ENCODE data around the gene SDK2. TPM values are rescaled to one million over a fixed set of nuclear protein-coding genes. Genes with fewer than 3 reads are reported as not detected.

The SDK2 gene
- polyA plus RNA-seq, 1 of the 3 experiments (the other 2 are of a cell fraction), result 0.02 TPM

GRCh38 chr17:73286863-73287296, 357.4 kb downstream of the SDK2 start:
- 80% methylated on average over 8 of the region's 8 CpGs for WGBS (ENCODE audit: low lambda C conversion rate)
- H3K9me2 ChIP-seq, result no peaks in the 10 kb centered on the region
- peaks cover 8% of the 10 kb centered on the region for H3F3A ChIP-seq (replicated peaks; ENCODE audit: insufficient read depth)
- POLR2A ChIA-PET, result no interaction called here
- no peak overlapping the region for H3K4me2 ChIP-seq
- H3K36me3 ChIP-seq (replicated peaks in 1 of 2; ENCODE audit: control insufficient read depth in 1 of 2, insufficient read depth in 2 of 2, low read length in 1 of 2), result peaks cover 5 to 22% of the 10 kb centered on the region in 2 experiments
- peaks cover 81% of the 10 kb centered on the region for H3K79me2 ChIP-seq (ENCODE audit: insufficient read depth)
- no peak overlapping the region for H2AFZ ChIP-seq (ENCODE audit: low read depth)
- H3K27ac ChIP-seq (ENCODE audit: low read depth in 2 of 2, low read length in 1 of 2), result no peak overlapping the region
- peaks cover 12 to 64% of the 10 kb centered on the region in 2 experiments for H3K4me1 ChIP-seq (ENCODE audit: control insufficient read depth in 1 of 2, insufficient read depth in 2 of 2, low read depth in 1 of 2, low read length in 1 of 2)
- no peak for DNase-seq
- H3K9me3 ChIP-seq, result no peaks in the 10 kb centered on the region
- no peaks in the 10 kb centered on the region for H3K27me3 ChIP-seq (ENCODE audit: insufficient read depth)
- H3K9ac ChIP-seq, result no peak overlapping the region
- TF ChIP-seq GABPA (IDR thresholded peaks at IDR 0.05; ENCODE audit: low read depth) (no peak), GATA2 (CRISPR knock-in tag; IDR thresholded peaks at IDR 0.05) (no peak), EZH2phosphoT487 (IDR thresholded peaks at IDR 0.05; ENCODE audit: borderline replicate concordance, low read depth) (no peak), NRF1 (IDR thresholded peaks at IDR 0.05; ENCODE audit: low read depth, low read length) (no peak), RAD21 (IDR thresholded peaks at IDR 0.05; ENCODE audit: low read length) (no peak), TAF1 (IDR thresholded peaks at IDR 0.05; ENCODE audit: borderline replicate concordance, low read depth, low read length) (no peak), EP300 (IDR thresholded peaks at IDR 0.05; ENCODE audit: borderline replicate concordance in 1 of 2, low read depth in 1 of 2, low read length in 1 of 2) (no peak), MXI1 (IDR thresholded peaks at IDR 0.05; ENCODE audit: low read depth, low read length) (no peak), SMC3 (IDR thresholded peaks at IDR 0.05; ENCODE audit: low read depth, low read length) (no peak), PBX3 (IDR thresholded peaks at IDR 0.05) (no peak), FOXJ3 (CRISPR knock-in tag; IDR thresholded peaks at IDR 0.05) (no peak), CHD2 (IDR thresholded peaks at IDR 0.05; ENCODE audit: low read length, partially characterized antibody) (no peak), MEF2A (IDR thresholded peaks at IDR 0.05; ENCODE audit: borderline replicate concordance, low read depth) (no peak)
- TF ChIP-seq, protein P1, sequence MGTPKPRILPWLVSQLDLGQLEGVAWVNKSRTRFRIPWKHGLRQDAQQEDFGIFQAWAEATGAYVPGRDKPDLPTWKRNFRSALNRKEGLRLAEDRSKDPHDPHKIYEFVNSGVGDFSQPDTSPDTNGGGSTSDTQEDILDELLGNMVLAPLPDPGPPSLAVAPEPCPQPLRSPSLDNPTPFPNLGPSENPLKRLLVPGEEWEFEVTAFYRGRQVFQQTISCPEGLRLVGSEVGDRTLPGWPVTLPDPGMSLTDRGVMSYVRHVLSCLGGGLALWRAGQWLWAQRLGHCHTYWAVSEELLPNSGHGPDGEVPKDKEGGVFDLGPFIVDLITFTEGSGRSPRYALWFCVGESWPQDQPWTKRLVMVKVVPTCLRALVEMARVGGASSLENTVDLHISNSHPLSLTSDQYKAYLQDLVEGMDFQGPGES (IDR thresholded peaks at IDR 0.05; ENCODE audit: low read depth, low read length), result no peak
- TF ChIP-seq, protein P2, sequence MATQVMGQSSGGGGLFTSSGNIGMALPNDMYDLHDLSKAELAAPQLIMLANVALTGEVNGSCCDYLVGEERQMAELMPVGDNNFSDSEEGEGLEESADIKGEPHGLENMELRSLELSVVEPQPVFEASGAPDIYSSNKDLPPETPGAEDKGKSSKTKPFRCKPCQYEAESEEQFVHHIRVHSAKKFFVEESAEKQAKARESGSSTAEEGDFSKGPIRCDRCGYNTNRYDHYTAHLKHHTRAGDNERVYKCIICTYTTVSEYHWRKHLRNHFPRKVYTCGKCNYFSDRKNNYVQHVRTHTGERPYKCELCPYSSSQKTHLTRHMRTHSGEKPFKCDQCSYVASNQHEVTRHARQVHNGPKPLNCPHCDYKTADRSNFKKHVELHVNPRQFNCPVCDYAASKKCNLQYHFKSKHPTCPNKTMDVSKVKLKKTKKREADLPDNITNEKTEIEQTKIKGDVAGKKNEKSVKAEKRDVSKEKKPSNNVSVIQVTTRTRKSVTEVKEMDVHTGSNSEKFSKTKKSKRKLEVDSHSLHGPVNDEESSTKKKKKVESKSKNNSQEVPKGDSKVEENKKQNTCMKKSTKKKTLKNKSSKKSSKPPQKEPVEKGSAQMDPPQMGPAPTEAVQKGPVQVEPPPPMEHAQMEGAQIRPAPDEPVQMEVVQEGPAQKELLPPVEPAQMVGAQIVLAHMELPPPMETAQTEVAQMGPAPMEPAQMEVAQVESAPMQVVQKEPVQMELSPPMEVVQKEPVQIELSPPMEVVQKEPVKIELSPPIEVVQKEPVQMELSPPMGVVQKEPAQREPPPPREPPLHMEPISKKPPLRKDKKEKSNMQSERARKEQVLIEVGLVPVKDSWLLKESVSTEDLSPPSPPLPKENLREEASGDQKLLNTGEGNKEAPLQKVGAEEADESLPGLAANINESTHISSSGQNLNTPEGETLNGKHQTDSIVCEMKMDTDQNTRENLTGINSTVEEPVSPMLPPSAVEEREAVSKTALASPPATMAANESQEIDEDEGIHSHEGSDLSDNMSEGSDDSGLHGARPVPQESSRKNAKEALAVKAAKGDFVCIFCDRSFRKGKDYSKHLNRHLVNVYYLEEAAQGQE (IDR thresholded peaks at IDR 0.05; ENCODE audit: low read depth, low read length), result no peak
- CTCF ChIA-PET, result interaction anchor here (1.1 to 1.9 kb wide), 3 partner anchors 9 to 83 kb away, joined by 4 to 7 read pairs (median 4); no protein-coding TSS in a partner anchor
- H3K4me3 ChIP-seq (ENCODE audit: low read depth in 2 of 2, low read length in 1 of 2), result no peak overlapping the region
- peaks cover 66% of the 10 kb centered on the region for H4K20me1 ChIP-seq (ENCODE audit: insufficient read depth)
